PC-3 (cell line): ENCODE data around the gene TMEM192.
"Not testable (repeated sequence)": the region's sequence is repeated elsewhere in the genome, so short reads cannot be mapped to it uniquely, and the experiment has no call there.

Source experiments
- CTCF ChIP-seq: fragments of 300-600 bp; sonication (generic); conservative IDR thresholded peaks from 2 replicates; pipeline ENCODE4 v1.5.1; 2017; ENCODE audit warnings: antibody characterized with exemption, low read depth, mild to moderate bottlenecking, low read length
- EZH2 ChIP-seq: fragments of 300-600 bp; sonication (generic); IDR thresholded peaks from one replicate; pipeline ENCODE4 v1.6.1; 2017; ENCODE audit warnings: antibody characterized with exemption, mild to moderate bottlenecking, low read length; ENCODE audit not compliant: unreplicated experiment

GRCh38 chr4:165092187-165092586 lies 20.5 kb downstream of the TMEM192 start:
- not testable (repeated sequence) for TF ChIP-seq CTCF, EZH2
